SK-N-SH (cell line): ENCODE results near the gene ING1. TPM values are rescaled to one million over a fixed set of nuclear protein-coding genes. Genes with fewer than 3 reads are reported as not detected.
"Not testable (repeated sequence)": the region's sequence is repeated elsewhere in the genome, so short reads cannot be mapped to it uniquely, and the experiment has no call there.

Experiments used
- CTCF ChIA-PET: fragments of 300-600, 350-600 bp; formaldehyde crosslinking; extraction: SDS; loops from one replicate; lab custom pipeline; 2021; lab: Yijun Ruan, JAX
- POLR2A ChIA-PET: fragments of 350-600 bp; sonication (Branson Sonifier 250); formaldehyde crosslinking; extraction: SDS; loops from one replicate; lab custom pipeline; 2020; ENCODE audit warnings: antibody characterized with exemption, inconsistent platforms; lab: Yijun Ruan, JAX
- DNase-seq: peaks from one replicate; pipeline ENCODE4 v3.0.0; 2012
- H2AFZ ChIP-seq: fragments of 200-600 bp; sonication (generic); 2 replicates; pipeline ENCODE4 v1.8.1; 2016; ENCODE audit warnings: antibody characterized with exemption, mild to moderate bottlenecking, low read depth
- H3F3A ChIP-seq: fragments of 200-600 bp; sonication (generic); replicated peaks from 2 replicates; pipeline ENCODE3; 2016; ENCODE audit warnings: antibody characterized with exemption, mild to moderate bottlenecking; ENCODE audit not compliant: insufficient read depth
- H3K27ac ChIP-seq, 2 experiments: fragments of 200-500 bp in 1 of 2; fragments of 200-600 bp in 1 of 2; sonication (Bioruptor generic) in 1 of 2; sonication (generic), shearing (Covaris generic) in 1 of 2; 2 replicates each; pipeline versions ENCODE4 v1.5.1 to v1.6.1; 2014 to 2016; ENCODE audit warnings: low read depth in 2 of 2, inconsistent platforms in 1 of 2, low read length in 1 of 2, mild to moderate bottlenecking in 1 of 2, mixed read lengths in 1 of 2
- H3K27me3 ChIP-seq: fragments of 200-600 bp; sonication (generic), shearing (Covaris generic); 2 replicates; pipeline ENCODE4 v1.6.1; 2016; ENCODE audit warnings: mixed run types; ENCODE audit not compliant: insufficient read depth
- H3K36me3 ChIP-seq, 2 experiments: fragments of 200-500 bp in 1 of 2; fragments of 200-600 bp in 1 of 2; sonication (Bioruptor generic) in 1 of 2; sonication (generic) in 1 of 2; replicated peaks in 1 of 2; 2 replicates each; pipeline versions ENCODE3 to v1.5.1; 2014 to 2016; ENCODE audit warnings: low read length in 1 of 2, mild to moderate bottlenecking in 1 of 2; ENCODE audit not compliant: insufficient read depth in 2 of 2, control insufficient read depth in 1 of 2
- H3K4me1 ChIP-seq, 2 experiments: fragments of 200-500 bp in 1 of 2; fragments of 200-600 bp in 1 of 2; sonication (Bioruptor generic) in 1 of 2; sonication (generic), shearing (Covaris generic) in 1 of 2; 2 replicates each; pipeline versions ENCODE4 v1.5.1 to v1.6.1; 2014 to 2016; ENCODE audit warnings: low read depth in 1 of 2, low read length in 1 of 2, mixed run types in 1 of 2; ENCODE audit not compliant: insufficient read depth in 2 of 2, control insufficient read depth in 1 of 2
- H3K4me2 ChIP-seq: fragments of 200-600 bp; sonication (generic), shearing (Covaris generic); 2 replicates; pipeline ENCODE4 v1.6.1; 2017; ENCODE audit warnings: mixed run types
- H3K4me3 ChIP-seq, 2 experiments: fragments of 200-500 bp in 1 of 2; fragments of 200-600 bp in 1 of 2; sonication (Bioruptor generic) in 1 of 2; sonication (generic), shearing (Covaris generic) in 1 of 2; 2 replicates each; pipeline versions ENCODE4 v1.5.1 to v1.8.1; 2014 to 2016; ENCODE audit warnings: low read depth in 2 of 2, inconsistent platforms in 1 of 2, low read length in 1 of 2, mild to moderate bottlenecking in 1 of 2, mixed read lengths in 1 of 2, moderate library complexity in 1 of 2
- H3K79me2 ChIP-seq: fragments of 200-600 bp; sonication (generic); 2 replicates; pipeline ENCODE4 v1.8.1; 2017; ENCODE audit warnings: mild to moderate bottlenecking; ENCODE audit not compliant: insufficient read depth
- H3K9ac ChIP-seq: fragments of 200-600 bp; sonication (generic); 2 replicates; pipeline ENCODE4 v1.6.1; 2017; ENCODE audit warnings: mixed run types
- H3K9me2 ChIP-seq: fragments of 200-600 bp; sonication (generic); 2 replicates; pipeline ENCODE4 v1.6.1; 2017; ENCODE audit warnings: mixed run types
- H3K9me3 ChIP-seq: fragments of 200-600 bp; sonication (generic); 2 replicates; pipeline ENCODE4 v1.6.1; 2017; ENCODE audit warnings: mixed run types, mild to moderate bottlenecking, moderate library complexity
- H4K20me1 ChIP-seq: fragments of 200-600 bp; sonication (generic); 2 replicates; pipeline ENCODE4 v1.6.1; 2017; ENCODE audit warnings: mild to moderate bottlenecking, mixed run types; ENCODE audit not compliant: insufficient read depth
- CTCF ChIP-seq: fragments of 200-600 bp; sonication (generic); IDR thresholded peaks from 2 replicates; pipeline ENCODE4 v1.6.1; 2017; ENCODE audit warnings: antibody characterized with exemption, mild to moderate bottlenecking, moderate library complexity
- ELF1 ChIP-seq: IDR thresholded peaks from 2 replicates; pipeline ENCODE4 v1.4.0; 2012
- EP300 ChIP-seq, 2 experiments: IDR thresholded peaks; 2 replicates each; pipeline versions ENCODE4 v1.4.0 to v1.6.1; 2012; ENCODE audit warnings: borderline replicate concordance in 1 of 2, low read depth in 1 of 2, low read length in 1 of 2
- EZH2phosphoT487 ChIP-seq: fragments of 200-600 bp; sonication (generic); IDR thresholded peaks from 2 replicates; pipeline ENCODE4 v1.6.1; 2017; ENCODE audit warnings: low read depth, mixed run types, mild to moderate bottlenecking, antibody characterized with exemption, moderate library complexity, borderline replicate concordance
- MEF2A ChIP-seq: IDR thresholded peaks from 2 replicates; pipeline ENCODE4 v1.4.0; 2012; ENCODE audit warnings: low read depth, borderline replicate concordance
- MXI1 ChIP-seq: IDR thresholded peaks from 2 replicates; pipeline ENCODE4 v1.6.1; 2012; ENCODE audit warnings: mild to moderate bottlenecking, low read depth, low read length, improper control_type of control experiment
- NFIC ChIP-seq: IDR thresholded peaks from 2 replicates; pipeline ENCODE4 v1.4.0; 2012; ENCODE audit warnings: borderline replicate concordance
- RAD21 ChIP-seq: IDR thresholded peaks from 2 replicates; pipeline ENCODE4 v1.6.1; 2012; ENCODE audit warnings: mild to moderate bottlenecking, low read length
- RCOR1 ChIP-seq: fragments of 150-350 bp; IDR thresholded peaks from 2 replicates; pipeline ENCODE4 v1.6.1; 2017; ENCODE audit warnings: antibody characterized with exemption, low read length
- REST ChIP-seq: IDR thresholded peaks from 2 replicates; pipeline ENCODE4 v1.6.1; 2012; ENCODE audit warnings: mild to moderate bottlenecking, low read depth, low read length, moderate library complexity
- SMC3 ChIP-seq: IDR thresholded peaks from 2 replicates; pipeline ENCODE4 v1.6.1; 2012; ENCODE audit warnings: low read depth, low read length, improper control_type of control experiment
- TAF1 ChIP-seq: IDR thresholded peaks from 2 replicates; pipeline ENCODE4 v1.6.1; 2012; ENCODE audit warnings: low read depth, mild to moderate bottlenecking, low read length, moderate library complexity, borderline replicate concordance
- TEAD4 ChIP-seq: IDR thresholded peaks from 2 replicates; pipeline ENCODE4 v1.4.0; 2012; ENCODE audit warnings: mild to moderate bottlenecking, borderline replicate concordance; ENCODE audit not compliant: insufficient read depth
- USF1 ChIP-seq: IDR thresholded peaks from 2 replicates; pipeline ENCODE4 v1.4.0; 2012; ENCODE audit warnings: low read depth, borderline replicate concordance
- YY1 ChIP-seq: IDR thresholded peaks from 2 replicates; pipeline ENCODE4 v1.4.0; 2012; ENCODE audit warnings: low read depth, mild to moderate bottlenecking
- WGBS: methylation state at CpG from one replicate; pipeline ENCODE4 v1.1.6; 2017; ENCODE audit warnings: low lambda C conversion rate; 5-methylcytosine and 5-hydroxymethylcytosine counted together
- polyA plus RNA-seq, 3 experiments: library from polyadenylated mRNA; depleted of rRNA; stranded (reverse); fragments of >200 nt; gene quantifications; 2 replicates each; pipeline ENCODE4 v1.2.3, GENCODE V29; 2012

The ING1 gene
- polyA plus RNA-seq, 1 of the 3 experiments (the other 2 are of a cell fraction), result 25.4 TPM

- H3F3A ChIP-seq, result no peaks in the 10 kb centered on the region
- H2AFZ ChIP-seq, result no peak overlapping the region
- H3K36me3 ChIP-seq, result peaks cover 31 to 34% of the 10 kb centered on the region in 2 experiments
- H3K79me2 ChIP-seq, result no peaks in the 10 kb centered on the region; the same call in 1 of the 2 replicates
- TF ChIP-seq TAF1, result no peak
- no peak for TF ChIP-seq CTCF
- H3K4me2 ChIP-seq, result no peak overlapping the region
- no peak overlapping the region for H3K9ac ChIP-seq
- no peak overlapping the region for H3K27ac ChIP-seq
- no peaks in the 10 kb centered on the region for H4K20me1 ChIP-seq
- no peaks in the 10 kb centered on the region for H3K27me3 ChIP-seq
- ChIA-PET CTCF (no interaction called here), POLR2A (no interaction called here)
- no peaks in the 10 kb centered on the region for H3K9me2 ChIP-seq
- H3K4me3 ChIP-seq, result no peak overlapping the region
- H3K4me1 ChIP-seq, result no peaks in the 10 kb centered on the region; a peak in 1 of 4 replicates
- 95% methylated on average over 8 of the region's 8 CpGs for WGBS
- no peaks in the 10 kb centered on the region for H3K9me3 ChIP-seq
- no peak for DNase-seq
Observed at GRCh38 chr13:110690516-110690915, 23.0 kb upstream of the ING1 start.

GRCh38 chr13:110695774-110696173 lies 17.7 kb upstream of the ING1 start:
- H3K27ac ChIP-seq, H3K9me3 ChIP-seq, H3K9ac ChIP-seq, H3K4me3 ChIP-seq, DNase-seq, H4K20me1 ChIP-seq, POLR2A ChIA-PET, CTCF ChIA-PET, H3F3A ChIP-seq, H3K27me3 ChIP-seq, H3K4me2 ChIP-seq, H2AFZ ChIP-seq, H3K4me1 ChIP-seq, H3K9me2 ChIP-seq: not testable (repeated sequence)
- Histone ChIP-seq H3K36me3 (peaks cover 33 to 37% of the 10 kb centered on the region in 2 experiments), H3K79me2 (peaks cover 22% of the 10 kb centered on the region; the same call in 1 of the 2 replicates)
- 95% methylated on average over 7 of the region's 7 CpGs for WGBS

- no peaks in the 10 kb centered on the region for H3F3A ChIP-seq
- H3K79me2 ChIP-seq, result peaks cover 30% of the 10 kb centered on the region
- no peaks in the 10 kb centered on the region for H3K27me3 ChIP-seq
- H3K4me3 ChIP-seq, result no peak overlapping the region
- H3K9me3 ChIP-seq, result no peaks in the 10 kb centered on the region
- H3K9ac ChIP-seq, result no peak overlapping the region
- H3K9me2 ChIP-seq, result no peaks in the 10 kb centered on the region
- DNase-seq, result no peak
- POLR2A ChIA-PET, result no interaction called here
- H2AFZ ChIP-seq, result no peak overlapping the region
- no peaks in the 10 kb centered on the region for H4K20me1 ChIP-seq
- no peak overlapping the region for H3K27ac ChIP-seq
- WGBS, result 97% methylated on average over 10 of the region's 10 CpGs
- peaks cover 38 to 39% of the 10 kb centered on the region in 2 experiments for H3K36me3 ChIP-seq
- H3K4me2 ChIP-seq, result no peak overlapping the region
- H3K4me1 ChIP-seq, result no peaks in the 10 kb centered on the region
- CTCF ChIA-PET, result no interaction called here
- TF ChIP-seq EZH2phosphoT487 (no peak), RCOR1 (no peak), RAD21 (no peak), MXI1 (no peak), REST (no peak), YY1 (no peak), TEAD4 (no peak), MEF2A (no peak), ELF1 (no peak), NFIC (no peak), SMC3 (no peak), USF1 (no peak), EP300 (IDR thresholded peaks at IDR 0.05; ENCODE audit: borderline replicate concordance in 1 of 2, low read depth in 1 of 2, low read length in 1 of 2) (no peak)
Observed at GRCh38 chr13:110696776-110697175, 16.7 kb upstream of the ING1 start.
